Head of caudate nucleus (tissue), 42 donors: Measurements from ENCODE around the gene NBPF20.
A peak's percentile ranks its signal among the peaks of the same experiment; 100 is the strongest.
"Not testable (repeated sequence)": the region's sequence is repeated elsewhere in the genome, so short reads cannot be mapped to it uniquely, and the experiment has no call there.

Experiments used
- DNase-seq, 42 donors: peaks; one replicate each; pipeline versions ENCODE4 v3.0.0 to v3.0.0-alpha.2; 2020 to 2021; ENCODE audit warnings: mixed read lengths in 7 of 42
- intact Hi-C: fragments of 100-400 bp; cut with DNase I; formaldehyde crosslinking; loops from one replicate; pipeline ENCODE4 v1.15.0; 2022

NBPF20 gene, protein sequence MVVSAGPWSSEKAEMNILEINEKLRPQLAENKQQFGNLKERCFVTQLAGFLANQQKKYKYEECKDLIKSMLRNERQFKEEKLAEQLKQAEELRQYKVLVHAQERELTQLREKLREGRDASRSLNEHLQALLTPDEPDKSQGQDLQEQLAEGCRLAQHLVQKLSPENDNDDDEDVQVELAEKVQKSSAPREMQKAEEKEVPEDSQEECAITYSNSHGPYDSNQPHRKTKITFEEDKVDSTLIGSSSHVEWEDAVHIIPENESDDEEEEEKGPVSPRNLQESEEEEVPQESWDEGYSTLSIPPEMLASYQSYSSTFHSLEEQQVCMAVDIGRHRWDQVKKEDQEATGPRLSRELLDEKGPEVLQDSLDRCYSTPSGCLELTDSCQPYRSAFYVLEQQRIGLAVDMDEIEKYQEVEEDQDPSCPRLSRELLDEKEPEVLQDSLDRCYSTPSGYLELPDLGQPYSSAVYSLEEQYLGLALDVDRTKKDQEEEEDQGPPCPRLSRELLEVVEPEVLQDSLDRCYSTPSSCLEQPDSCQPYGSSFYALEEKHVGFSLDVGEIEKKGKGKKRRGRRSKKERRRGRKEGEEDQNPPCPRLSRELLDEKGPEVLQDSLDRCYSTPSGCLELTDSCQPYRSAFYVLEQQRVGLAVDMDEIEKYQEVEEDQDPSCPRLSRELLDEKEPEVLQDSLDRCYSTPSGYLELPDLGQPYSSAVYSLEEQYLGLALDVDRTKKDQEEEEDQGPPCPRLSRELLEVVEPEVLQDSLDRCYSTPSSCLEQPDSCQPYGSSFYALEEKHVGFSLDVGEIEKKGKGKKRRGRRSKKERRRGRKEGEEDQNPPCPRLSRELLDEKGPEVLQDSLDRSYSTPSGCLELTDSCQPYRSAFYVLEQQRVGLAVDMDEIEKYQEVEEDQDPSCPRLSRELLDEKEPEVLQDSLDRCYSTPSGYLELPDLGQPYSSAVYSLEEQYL (N-terminal part only)

GRCh38 chr1:145425436-145426029 is at the start of gene NBPF20:
TSS of gene NBPF20 (minus strand) at chr1:145425603. CDS start at chr1:145405272, 20,331 bp downstream.
- DNase-seq = peak; percentile 55 to 90 (median 80)
- intact Hi-C loops = no loop called here

DNA sequence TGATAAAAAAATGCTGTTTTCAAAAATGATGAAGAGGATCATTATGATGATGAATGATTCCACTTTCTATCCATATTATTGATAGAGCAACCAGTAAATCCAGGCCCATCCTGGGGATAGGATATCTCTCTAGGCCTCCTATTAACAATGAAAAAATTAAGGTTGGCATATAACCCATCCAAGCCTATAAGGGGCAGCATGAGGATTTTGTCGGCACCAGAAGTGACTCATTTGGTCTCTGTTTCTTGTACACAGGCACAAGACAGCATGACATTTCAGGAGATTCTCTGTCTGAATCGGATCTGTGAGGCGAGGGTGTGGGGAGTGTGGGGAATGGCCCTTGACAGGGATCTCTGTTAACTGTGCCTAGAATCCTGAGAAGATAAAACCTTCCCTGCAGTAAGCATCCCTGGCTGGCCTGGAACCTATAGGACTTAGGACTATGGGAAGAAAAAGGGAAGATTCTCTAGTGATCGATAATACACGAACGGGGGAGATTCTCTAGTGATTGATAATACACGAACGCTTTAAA is 49.5 kb upstream of the NBPF20 start:
- DNase-seq, intact Hi-C loops: not testable (repeated sequence)

DNA sequence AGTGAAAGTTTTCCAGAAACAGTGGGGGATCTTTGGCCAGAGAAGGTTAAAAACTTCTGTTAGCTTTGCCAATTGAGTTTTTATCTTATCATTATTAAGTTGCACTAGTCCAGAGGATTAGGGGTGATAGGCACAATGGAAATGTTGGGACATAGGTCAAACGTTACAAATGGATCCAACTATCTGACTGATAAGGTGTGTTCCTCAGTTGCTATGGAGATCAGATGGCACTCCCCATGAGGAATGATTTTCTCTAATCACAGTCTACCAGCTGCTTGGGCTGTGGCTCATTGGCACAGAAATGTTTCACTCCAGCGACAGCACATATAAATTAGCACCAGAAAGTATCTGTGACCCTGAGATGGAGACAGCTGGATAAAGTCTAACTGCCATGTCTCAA is 47.3 kb upstream of the NBPF20 start:
- DNase-seq, intact Hi-C loops: not testable (repeated sequence)

- intact Hi-C loops, DNase-seq: not testable (repeated sequence)
These were observed 46.0 kb upstream of the NBPF20 start for GRCh38 chr1:145471365-145471764.

GRCh38 chr1:145465405-145466144 is 40.2 kb upstream of the NBPF20 start:
- intact Hi-C loops = not testable (repeated sequence)
- DNase-seq = peak in 23 of 42 donors; percentile 1 to 48 (median 25)

- intact Hi-C loops = not testable (repeated sequence)
These were observed 39.4 kb upstream of the NBPF20 start for GRCh38 chr1:145464708-145465336.

GRCh38 chr1:145464017-145464416 is 38.6 kb upstream of the NBPF20 start:
- DNase-seq, intact Hi-C loops: not testable (repeated sequence)

More at GRCh38 chr1:145464708-145465336, 39.4 kb upstream of the NBPF20 start:
- not testable (repeated sequence) for DNase-seq

- DNase-seq, intact Hi-C loops: not testable (repeated sequence)
These were observed 35.3 kb upstream of the NBPF20 start for GRCh38 chr1:145460684-145461083.

DNA sequence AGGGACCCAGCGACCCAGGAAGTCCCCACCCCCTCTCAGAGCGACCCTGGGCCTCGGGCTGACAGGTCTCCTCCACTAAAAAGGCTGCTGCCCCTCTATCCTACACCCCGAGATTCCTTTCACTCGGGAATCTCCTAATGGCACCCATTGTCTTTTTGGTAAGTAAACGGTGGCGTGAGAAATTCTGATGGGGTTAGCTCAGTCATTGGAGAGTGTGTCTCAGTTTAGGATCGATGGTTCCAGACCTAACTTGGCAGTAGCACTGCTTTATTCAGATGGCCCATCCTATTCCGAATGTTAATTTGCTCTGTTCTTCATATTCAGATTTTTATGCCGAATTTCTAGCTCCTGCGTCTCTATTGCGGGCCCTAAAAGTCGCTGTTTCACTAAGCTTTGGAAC is 34.6 kb upstream of the NBPF20 start:
- DNase-seq, intact Hi-C loops: not testable (repeated sequence)

GRCh38 chr1:145459591-145459990 is 34.2 kb upstream of the NBPF20 start:
- DNase-seq, intact Hi-C loops: not testable (repeated sequence)

GRCh38 chr1:145459063-145459462 is 33.7 kb upstream of the NBPF20 start:
- intact Hi-C loops, DNase-seq: not testable (repeated sequence)

GRCh38 chr1:145454824-145455177 is 29.4 kb upstream of the NBPF20 start:
- intact Hi-C loops, DNase-seq: not testable (repeated sequence)

- DNase-seq, intact Hi-C loops: not testable (repeated sequence)
These were observed 28.7 kb upstream of the NBPF20 start for GRCh38 chr1:145453873-145454823.

- DNase-seq, intact Hi-C loops: not testable (repeated sequence)
These were observed 27.1 kb upstream of the NBPF20 start for GRCh38 chr1:145452506-145452905.

- intact Hi-C loops = not testable (repeated sequence)
- DNase-seq = peak in 3 of 42 donors; percentile 8 to 44 (median 25)
These were observed 26.5 kb upstream of the NBPF20 start for GRCh38 chr1:145451914-145452313.

DNA sequence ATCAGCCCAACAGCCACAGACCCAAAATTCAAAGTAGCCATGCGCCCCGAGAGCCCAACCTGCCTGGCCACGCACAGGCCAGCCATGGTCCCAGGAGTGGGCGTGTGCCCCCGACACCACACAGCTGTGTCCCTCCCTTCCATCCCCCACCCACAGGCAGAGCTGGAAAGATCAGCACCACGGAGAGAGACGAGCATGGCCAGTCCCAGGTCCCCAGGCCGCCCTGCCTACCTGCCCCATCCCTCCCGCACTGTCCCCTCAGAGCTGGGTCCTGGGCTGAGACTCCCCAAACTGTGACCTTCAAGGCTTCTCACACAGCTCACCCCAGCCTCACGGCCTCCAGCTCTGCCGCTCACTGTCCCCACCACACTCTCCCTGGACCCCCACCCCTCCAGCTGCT is 19.8 kb upstream of the NBPF20 start:
- DNase-seq, intact Hi-C loops: not testable (repeated sequence)

GRCh38 chr1:145442340-145442739 is 16.9 kb upstream of the NBPF20 start:
- DNase-seq, intact Hi-C loops: not testable (repeated sequence)
